ENCODE data around the gene OR10H1.

The OR10H1 gene

GRCh38 chr19:15828121-15828610 is 12.7 kb upstream of the OR10H1 start:
- no peak overlapping the region for H3K27ac ChIP-seq (ENCODE audit: low read length)
- no peak for DNase-seq
- H2AFZ ChIP-seq (ENCODE audit: low read length): no peak overlapping the region
- H3K79me2 ChIP-seq (ENCODE audit: low read length): no peaks in the 10 kb centered on the region
- H3K9me3 ChIP-seq (replicated peaks; ENCODE audit: insufficient read depth, low read length): no peaks in the 10 kb centered on the region
- TF ChIP-seq EZH2phosphoT487 (IDR thresholded peaks at IDR 0.05; ENCODE audit: low read length) (no peak), EZH2 (optimal IDR thresholded peaks at IDR 0.05; ENCODE audit: low read depth, low read length) (no peak), CTCF (IDR thresholded peaks at IDR 0.05; ENCODE audit: low read length) (no peak)
- no peaks in the 10 kb centered on the region for H4K20me1 ChIP-seq (ENCODE audit: insufficient read depth, low read length)
- no peaks in the 10 kb centered on the region for H3K9me2 ChIP-seq (replicated peaks; ENCODE audit: insufficient read depth, low read length)
- no peaks in the 10 kb centered on the region for H3K36me3 ChIP-seq (replicated peaks; ENCODE audit: insufficient read depth, low read length)
- H3K9ac ChIP-seq (ENCODE audit: low read length): no peak overlapping the region
- peaks cover 95% of the 10 kb centered on the region for H3K27me3 ChIP-seq (replicated peaks; ENCODE audit: insufficient read depth, low read length)
- no peaks in the 10 kb centered on the region for H3F3A ChIP-seq (ENCODE audit: insufficient read depth, low read length)
- no peaks in the 10 kb centered on the region for H3K4me1 ChIP-seq (ENCODE audit: low read length)
- no peak overlapping the region for H3K4me3 ChIP-seq (ENCODE audit: low read length)
- no peak overlapping the region for H3K4me2 ChIP-seq (ENCODE audit: low read depth, low read length)

GRCh38 chr19:15825753-15826152 is 10.3 kb upstream of the OR10H1 start:
- no peak overlapping the region for H3K27ac ChIP-seq (ENCODE audit: low read length)
- no peak for DNase-seq
- no peaks in the 10 kb centered on the region for H3K36me3 ChIP-seq (replicated peaks; ENCODE audit: insufficient read depth, low read length)
- no peaks in the 10 kb centered on the region for H4K20me1 ChIP-seq (ENCODE audit: insufficient read depth, low read length)
- H2AFZ ChIP-seq (ENCODE audit: low read length): no peak overlapping the region
- H3K9me3 ChIP-seq (replicated peaks; ENCODE audit: insufficient read depth, low read length): no peaks in the 10 kb centered on the region
- no peak for TF ChIP-seq EZH2 (optimal IDR thresholded peaks at IDR 0.05; ENCODE audit: low read depth, low read length)
- no peak for TF ChIP-seq EZH2phosphoT487 (IDR thresholded peaks at IDR 0.05; ENCODE audit: low read length)
- TF ChIP-seq CTCF (IDR thresholded peaks at IDR 0.05; ENCODE audit: low read length): no peak
- no peaks in the 10 kb centered on the region for H3F3A ChIP-seq (ENCODE audit: insufficient read depth, low read length)
- H3K9ac ChIP-seq (ENCODE audit: low read length): no peak overlapping the region
- no peaks in the 10 kb centered on the region for H3K4me1 ChIP-seq (ENCODE audit: low read length)
- H3K79me2 ChIP-seq (ENCODE audit: low read length): no peaks in the 10 kb centered on the region
- no peak overlapping the region for H3K4me3 ChIP-seq (ENCODE audit: low read length)
- peaks cover 92% of the 10 kb centered on the region for H3K27me3 ChIP-seq (replicated peaks; ENCODE audit: insufficient read depth, low read length)
- no peaks in the 10 kb centered on the region for H3K9me2 ChIP-seq (replicated peaks; ENCODE audit: insufficient read depth, low read length)
- H3K4me2 ChIP-seq (ENCODE audit: low read depth, low read length): no peak overlapping the region

DNA sequence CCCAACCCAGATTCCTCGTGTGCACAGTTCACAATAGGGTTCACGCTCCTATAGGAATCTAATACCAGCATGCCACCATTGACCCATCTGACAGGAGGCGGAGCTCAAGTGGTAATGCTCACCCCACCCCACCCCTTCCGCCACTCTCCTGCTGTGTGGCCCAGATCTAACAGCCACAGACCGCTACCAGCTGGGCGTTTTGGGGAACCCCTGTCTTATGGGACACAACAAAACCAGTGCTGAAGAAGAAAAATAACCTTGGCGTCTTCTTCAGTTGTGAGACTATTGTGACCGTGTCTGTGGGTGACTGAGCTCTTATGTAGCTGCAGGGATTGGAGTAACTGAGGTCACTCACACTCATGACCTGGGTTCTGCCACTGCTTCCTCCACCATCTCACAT is 5.2 kb upstream of the OR10H1 start:
- H3K9me2 ChIP-seq (replicated peaks; ENCODE audit: insufficient read depth, low read length): no peaks in the 10 kb centered on the region
- H3K4me3 ChIP-seq (ENCODE audit: low read length): no peak overlapping the region
- H3K79me2 ChIP-seq (ENCODE audit: low read length): no peaks in the 10 kb centered on the region
- TF ChIP-seq EZH2phosphoT487 (IDR thresholded peaks at IDR 0.05; ENCODE audit: low read length) (no peak), EZH2 (optimal IDR thresholded peaks at IDR 0.05; ENCODE audit: low read depth, low read length) (no peak), CTCF (IDR thresholded peaks at IDR 0.05; ENCODE audit: low read length) (no peak)
- no peaks in the 10 kb centered on the region for H4K20me1 ChIP-seq (ENCODE audit: insufficient read depth, low read length)
- peaks cover 91% of the 10 kb centered on the region for H3K27me3 ChIP-seq (replicated peaks; ENCODE audit: insufficient read depth, low read length)
- no peaks in the 10 kb centered on the region for H3F3A ChIP-seq (ENCODE audit: insufficient read depth, low read length)
- no peak overlapping the region for H3K27ac ChIP-seq (ENCODE audit: low read length)
- H3K9me3 ChIP-seq (replicated peaks; ENCODE audit: insufficient read depth, low read length): no peaks in the 10 kb centered on the region
- no peak for DNase-seq
- no peak overlapping the region for H2AFZ ChIP-seq (ENCODE audit: low read length)
- H3K4me1 ChIP-seq (ENCODE audit: low read length): no peaks in the 10 kb centered on the region
- H3K4me2 ChIP-seq (ENCODE audit: low read depth, low read length): no peak overlapping the region
- H3K36me3 ChIP-seq (replicated peaks; ENCODE audit: insufficient read depth, low read length): no peaks in the 10 kb centered on the region
- no peak overlapping the region for H3K9ac ChIP-seq (ENCODE audit: low read length)
